SKM-1 (cell line): ENCODE results near the gene NLRP11.

ENCODE experiments used
- DNase-seq: peaks from one replicate; lab custom pipeline; 2025; ENCODE audit not compliant: unreplicated experiment; lab: John Stamatoyannopoulos, UW

Gene NLRP11

GRCh38 chr19:55831846-55832245, at the start of gene NLRP11:
NLRP11 (minus strand) TSS chr19:55831999; CDS start chr19:55818174, 13,825 bp downstream.
- no peak for DNase-seq

GRCh38 chr19:55877211-55877610, 45.4 kb upstream of the NLRP11 start:
- DNase-seq: no peak

DNA sequence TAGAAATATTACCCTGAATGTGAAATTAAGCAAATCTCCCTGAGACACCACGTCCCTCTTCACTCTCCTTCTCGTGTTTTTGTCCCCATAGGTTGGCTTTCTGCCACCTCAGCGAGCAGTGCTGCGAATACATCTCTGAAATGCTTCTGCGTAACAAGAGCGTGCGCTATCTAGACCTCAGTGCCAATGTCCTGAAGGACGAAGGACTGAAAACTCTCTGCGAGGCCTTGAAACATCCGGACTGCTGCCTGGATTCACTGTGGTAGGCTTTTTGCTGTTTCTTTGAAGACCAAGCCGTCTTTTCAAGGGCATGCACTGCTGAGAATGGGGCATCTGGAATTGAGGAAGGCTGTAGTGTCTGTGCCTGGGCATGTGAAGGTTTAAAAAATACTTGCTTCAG, 38.9 kb upstream of the NLRP11 start:
- DNase-seq: no peak

DNA sequence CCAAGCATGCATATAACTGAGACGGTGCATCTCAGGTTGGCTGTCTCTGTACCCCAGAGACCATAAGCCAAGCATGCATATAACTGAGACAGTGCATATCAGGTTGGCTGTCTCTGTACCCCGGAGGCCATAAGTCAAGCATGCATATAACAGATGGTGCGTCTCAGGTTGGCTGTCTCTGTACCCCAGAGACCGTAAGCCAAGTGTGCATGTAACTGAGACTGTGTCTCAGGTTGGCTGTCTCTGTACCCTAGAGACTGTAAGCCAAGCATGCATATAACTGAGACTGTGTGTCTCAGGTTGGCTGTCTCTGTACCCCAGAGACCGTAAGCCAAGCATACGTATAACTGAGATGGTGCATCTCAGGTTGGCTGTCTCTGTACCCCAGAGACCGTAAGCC, 35.3 kb upstream of the NLRP11 start:
- DNase-seq: no peak

DNA sequence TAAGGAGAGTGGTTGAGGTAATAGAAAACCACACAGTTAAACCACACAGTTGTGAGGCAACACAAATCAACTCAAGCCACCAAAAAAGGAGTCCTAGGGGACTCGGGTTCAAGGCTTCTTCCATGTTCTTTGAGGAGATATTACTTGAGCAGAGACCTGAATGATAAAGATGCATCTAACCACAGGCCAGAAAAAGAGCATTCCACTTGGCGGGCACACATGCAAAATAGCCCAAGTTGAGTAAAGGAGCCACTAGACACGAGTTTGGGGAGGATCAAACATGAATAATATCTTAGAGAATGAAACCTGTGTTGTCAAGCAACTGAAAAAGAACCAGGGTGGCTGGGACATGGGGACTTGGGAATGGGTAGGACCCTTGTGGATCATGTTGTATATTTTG, 34.7 kb upstream of the NLRP11 start:
- DNase-seq: no peak

DNA sequence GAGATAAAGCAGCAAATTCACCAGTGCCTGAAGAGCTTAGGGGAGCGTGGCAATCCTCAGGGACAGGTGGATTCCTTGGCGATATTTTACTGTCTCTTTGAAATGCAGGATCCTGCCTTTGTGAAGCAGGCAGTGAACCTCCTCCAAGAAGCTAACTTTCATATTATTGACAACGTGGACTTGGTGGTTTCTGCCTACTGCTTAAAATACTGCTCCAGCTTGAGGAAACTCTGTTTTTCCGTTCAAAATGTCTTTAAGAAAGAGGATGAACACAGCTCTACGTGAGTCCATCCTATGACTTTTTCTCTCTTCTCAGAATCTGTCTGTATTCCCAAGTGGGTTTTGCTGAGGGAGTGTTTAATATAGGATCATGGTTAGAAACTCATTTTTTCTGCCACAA, 27.2 kb upstream of the NLRP11 start:
- DNase-seq: no peak

DNA sequence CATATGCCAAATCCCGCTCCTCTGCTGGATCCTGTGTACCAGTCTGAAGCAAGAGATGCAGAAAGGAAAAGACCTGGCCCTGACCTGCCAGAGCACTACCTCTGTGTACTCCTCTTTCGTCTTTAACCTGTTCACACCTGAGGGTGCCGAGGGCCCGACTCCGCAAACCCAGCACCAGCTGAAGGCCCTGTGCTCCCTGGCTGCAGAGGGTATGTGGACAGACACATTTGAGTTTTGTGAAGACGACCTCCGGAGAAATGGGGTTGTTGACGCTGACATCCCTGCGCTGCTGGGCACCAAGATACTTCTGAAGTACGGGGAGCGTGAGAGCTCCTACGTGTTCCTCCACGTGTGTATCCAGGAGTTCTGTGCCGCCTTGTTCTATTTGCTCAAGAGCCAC, 26.6 kb upstream of the NLRP11 start:
- no peak for DNase-seq

GRCh38 chr19:55857974-55858373, 26.2 kb upstream of the NLRP11 start:
- DNase-seq: no peak

DNA sequence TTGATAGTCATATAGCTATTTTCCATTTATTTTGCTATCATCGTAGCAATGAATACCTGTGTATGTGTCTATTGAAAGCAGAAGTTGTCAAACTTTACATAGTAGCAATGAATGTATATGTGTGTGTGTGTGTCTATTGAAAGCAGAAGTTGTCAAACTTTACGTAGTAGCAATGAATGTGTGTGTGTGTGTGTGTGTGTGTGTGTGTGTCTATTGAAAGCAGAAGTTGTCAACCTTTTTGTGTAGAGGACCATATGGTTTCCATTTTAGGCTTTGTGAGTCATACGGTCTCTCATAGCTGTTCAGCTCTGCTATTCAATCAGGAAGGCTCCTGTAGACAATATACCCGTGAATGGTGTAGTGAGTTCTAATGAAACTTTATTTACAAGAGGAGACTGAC, 25.4 kb upstream of the NLRP11 start:
- DNase-seq: no peak

- no peak for DNase-seq
These were observed 23.4 kb upstream of the NLRP11 start for GRCh38 chr19:55855160-55855559.

DNA sequence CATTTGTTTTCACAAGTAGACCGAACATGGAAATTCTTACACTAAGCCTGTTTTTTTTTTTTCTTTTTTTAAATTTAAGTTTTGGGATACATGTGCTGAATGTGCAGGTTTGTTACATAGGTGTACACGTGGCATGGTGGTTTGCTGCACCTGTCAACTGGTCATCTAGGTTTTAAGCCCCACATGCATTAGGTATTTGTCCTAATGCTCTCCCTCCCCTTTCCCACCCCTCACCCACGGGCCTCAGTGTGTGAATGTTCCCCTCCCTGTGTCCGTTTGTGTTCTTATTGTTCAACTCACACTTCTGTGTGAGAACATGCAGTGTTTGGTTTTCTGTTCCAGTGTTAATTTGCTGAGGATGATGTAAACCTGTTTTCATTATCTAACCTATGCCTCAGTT, 7.1 kb upstream of the NLRP11 start:
- DNase-seq: no peak

DNA sequence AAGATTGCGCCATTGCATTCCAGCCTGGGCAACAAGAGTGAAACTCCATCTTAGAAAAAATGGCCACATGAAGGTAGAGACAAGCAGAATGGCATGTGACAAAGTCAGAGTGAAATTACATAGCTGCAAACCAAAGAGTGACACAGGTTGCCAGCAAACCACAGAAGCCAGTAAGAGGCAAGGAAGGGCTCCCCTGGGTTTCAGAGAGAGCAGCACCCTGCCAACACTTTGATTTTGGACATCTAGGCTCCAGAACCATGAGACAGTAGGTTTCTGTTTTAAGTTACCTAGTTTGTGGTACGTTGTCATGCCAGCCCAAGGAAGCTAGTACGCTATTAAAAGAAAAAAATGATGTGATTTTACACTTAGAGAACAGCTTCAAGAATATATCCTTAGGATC, 6.5 kb upstream of the NLRP11 start:
- no peak for DNase-seq

DNA sequence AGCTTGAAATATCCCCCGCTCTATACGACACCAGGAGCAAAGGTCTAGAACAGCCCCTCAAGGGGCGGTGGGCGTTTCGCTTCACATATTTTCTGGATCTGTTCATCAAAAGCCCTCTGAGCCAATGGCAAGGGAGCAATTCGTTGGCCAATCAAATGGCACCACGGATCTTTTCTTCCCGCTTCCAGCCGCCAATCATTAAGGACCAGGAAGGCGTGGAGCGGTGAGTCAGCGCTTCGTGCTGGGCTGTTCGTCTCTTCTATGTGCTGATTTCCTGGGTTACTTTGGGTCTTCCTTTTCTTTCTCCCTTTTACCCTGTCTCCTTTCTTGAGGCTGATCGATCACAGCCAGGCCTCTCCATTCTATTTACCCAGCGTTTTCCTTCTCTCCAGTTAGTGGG, 4.5 kb upstream of the NLRP11 start, which contains the start of gene NLRP4:
TSS of gene NLRP4 (plus strand) at position 201 of the 400 bp plus-strand sequence. CDS start 15,541 bp downstream, outside the sequence.
- DNase-seq: no peak

DNA sequence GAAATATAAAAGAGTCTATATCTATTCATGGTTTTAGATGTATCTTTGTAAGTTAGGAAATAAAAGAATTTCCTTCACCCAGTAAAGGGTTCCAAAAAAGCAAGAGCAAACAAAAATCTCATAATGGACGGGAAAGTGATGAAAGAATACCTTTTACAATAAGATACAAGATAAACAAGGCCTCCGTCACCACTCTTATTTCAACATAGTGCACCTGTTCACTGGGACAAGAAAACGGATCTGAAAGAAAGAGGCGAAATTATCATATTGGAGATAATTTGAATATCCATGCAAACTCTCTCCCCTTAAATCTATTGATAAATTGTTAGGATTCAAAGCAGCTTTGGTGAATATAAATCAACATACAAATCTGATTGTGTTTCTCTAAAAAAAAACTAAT, 877 bp upstream of the NLRP11 start:
- no peak for DNase-seq

- DNase-seq: no peak
These were observed 1.1 kb downstream of the NLRP11 start for GRCh38 chr19:55830656-55831055.

DNA sequence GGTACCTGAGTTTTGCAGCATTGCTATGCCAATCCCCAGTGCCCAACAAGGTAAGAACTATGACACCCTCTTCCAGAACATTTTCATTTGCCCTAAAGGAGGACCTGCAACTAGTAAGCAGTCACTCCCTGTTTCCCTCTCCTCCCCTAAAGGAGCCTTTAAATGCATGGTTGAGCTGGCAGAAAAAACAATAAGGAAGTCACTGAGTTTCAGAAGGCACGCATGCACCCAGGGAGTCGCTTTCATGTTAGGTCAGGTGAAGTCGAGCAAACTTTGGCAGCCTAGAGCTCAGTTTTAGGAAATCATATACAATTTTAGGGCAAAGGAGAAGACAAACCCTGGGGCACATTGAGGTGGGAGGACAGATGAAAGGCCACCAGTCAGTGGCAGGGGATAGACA, 11.8 kb downstream of the NLRP11 start:
- no peak for DNase-seq

- no peak for DNase-seq
These were observed 17.9 kb downstream of the NLRP11 start for GRCh38 chr19:55813906-55814305.

DNA sequence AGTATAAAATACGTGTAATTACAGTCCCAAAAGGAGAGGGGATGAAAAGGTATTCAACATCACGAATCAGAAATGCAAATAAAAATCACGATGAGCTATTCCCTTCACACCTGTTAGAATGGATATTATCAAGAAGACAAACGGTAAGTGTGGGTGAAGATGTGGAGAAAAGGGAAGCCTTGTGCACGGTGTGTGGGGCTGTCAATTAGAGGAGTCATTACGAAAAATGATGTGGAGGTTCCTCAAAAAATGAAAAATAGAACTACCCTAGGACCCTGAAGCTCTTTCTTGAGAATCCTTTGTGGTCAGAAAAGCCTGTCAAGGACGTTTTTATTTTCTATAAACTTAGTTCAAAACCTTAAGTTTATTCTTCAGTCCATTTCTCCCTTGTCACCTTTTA, 19.4 kb downstream of the NLRP11 start:
- DNase-seq: no peak

DNA sequence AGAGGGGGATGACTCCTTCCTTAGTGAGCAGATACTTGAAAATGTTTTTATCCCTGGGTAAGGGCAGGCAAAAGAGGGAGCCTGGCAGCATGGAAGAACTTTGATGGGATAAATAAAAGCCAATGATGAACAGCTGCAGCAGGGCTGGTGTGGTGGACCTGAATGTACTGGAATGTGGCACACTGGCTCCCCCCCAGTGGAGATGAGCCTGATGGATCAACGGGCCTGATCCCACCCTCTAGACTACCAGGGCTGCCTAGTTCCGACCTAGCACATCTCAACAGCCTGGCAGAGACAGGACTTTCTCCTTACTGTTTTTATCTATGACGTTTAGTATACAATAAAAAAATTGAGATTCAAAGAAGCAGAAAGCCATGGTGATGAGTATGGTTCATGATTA, 20.5 kb downstream of the NLRP11 start:
- no peak for DNase-seq

DNA sequence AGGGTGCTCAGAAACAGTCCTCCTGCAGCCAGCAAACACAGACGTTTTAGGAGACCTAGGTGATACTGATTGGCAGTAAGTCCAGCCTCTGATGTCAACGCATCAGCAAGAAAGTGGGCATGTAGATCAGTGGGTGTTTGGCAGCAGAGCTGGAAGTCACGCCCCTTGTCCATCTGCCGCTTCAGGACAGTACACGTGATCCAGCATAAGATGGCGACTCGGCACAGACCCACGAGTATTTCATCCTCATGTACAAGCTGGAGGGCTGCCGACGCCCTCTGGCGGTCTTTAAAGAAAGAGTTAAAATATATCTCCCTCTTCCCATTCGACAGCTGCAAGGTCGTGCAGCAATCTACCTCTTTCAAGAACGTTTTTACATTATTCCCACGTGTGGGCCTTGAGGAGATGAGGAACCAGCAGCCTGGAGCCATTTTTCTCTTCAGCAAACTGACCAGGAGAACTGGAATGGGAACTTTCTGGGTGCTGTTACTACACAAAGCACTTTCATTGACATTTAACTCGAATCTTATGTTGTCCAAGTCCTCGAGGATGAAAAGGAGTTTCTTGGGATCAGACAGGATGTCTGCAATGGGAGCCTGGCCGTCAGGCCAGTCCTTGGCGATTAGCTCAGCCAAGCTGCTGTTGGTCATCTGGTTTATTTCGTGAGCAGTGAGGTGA, 22.3 kb downstream of the NLRP11 start:
- no peak for DNase-seq

DNA sequence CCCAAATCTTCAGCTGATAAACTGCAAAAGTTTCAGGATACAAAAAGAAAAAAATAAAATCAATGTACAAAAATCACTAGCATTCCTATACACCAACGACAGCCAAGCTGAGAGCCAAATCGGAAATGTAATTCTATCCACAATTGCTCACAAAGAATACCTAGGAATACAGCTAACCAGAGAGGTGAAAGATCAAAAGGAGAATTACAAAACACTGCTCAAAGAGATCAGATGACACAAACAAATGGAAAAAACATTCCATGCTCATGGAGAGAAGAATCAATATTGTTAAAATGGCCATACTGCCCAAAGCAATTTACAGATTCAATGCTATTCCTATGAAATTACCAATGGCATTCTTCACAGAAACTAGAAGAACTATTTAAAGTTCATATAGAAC, 29.5 kb downstream of the NLRP11 start:
- no peak for DNase-seq

DNA sequence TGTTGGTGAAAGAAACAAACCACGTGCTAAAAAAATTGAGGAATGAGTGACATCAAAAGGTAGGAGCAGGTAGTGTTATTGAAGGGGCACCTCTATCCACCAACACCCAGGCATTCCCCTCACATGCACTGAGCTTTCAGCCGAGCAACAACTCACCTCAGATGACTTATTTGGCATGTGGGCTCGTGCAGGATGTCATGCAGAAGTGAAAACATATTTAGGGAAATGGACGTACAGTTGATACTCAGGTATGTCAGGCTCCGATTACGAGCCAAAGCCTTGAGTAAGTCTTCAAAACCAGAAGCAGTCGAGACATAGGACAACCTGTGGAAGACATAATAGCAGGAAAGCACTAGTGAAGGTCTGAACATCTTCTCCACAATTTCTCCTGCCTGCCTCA, 30.4 kb downstream of the NLRP11 start:
- no peak for DNase-seq

- no peak for DNase-seq
These were observed 36.8 kb downstream of the NLRP11 start for GRCh38 chr19:55795021-55795420.
